Testis (tissue), 2 donors: ENCODE measurements around the gene KRT17.
A peak's percentile ranks its signal among the peaks of the same experiment; 100 is the strongest.

Experiments
- POLR2A ChIP-seq: fragments of 450-650 bp; IDR thresholded peaks from one replicate; pipeline ENCODE4 v1.6.1; 2017; ENCODE audit warnings: antibody characterized with exemption, mild to moderate bottlenecking, moderate library complexity
- TF ChIP-seq, protein P1 (sequence below), 3 experiments: fragments of 450-650 bp in 2 of 3; fragments of 200-600 bp in 1 of 3; sonication (generic) in 1 of 3; IDR thresholded peaks; one replicate each; pipeline ENCODE4 v1.5.1; 2016 to 2019; ENCODE audit warnings: antibody characterized with exemption in 3 of 3, mild to moderate bottlenecking in 2 of 3, moderate library complexity in 1 of 3

DNA sequence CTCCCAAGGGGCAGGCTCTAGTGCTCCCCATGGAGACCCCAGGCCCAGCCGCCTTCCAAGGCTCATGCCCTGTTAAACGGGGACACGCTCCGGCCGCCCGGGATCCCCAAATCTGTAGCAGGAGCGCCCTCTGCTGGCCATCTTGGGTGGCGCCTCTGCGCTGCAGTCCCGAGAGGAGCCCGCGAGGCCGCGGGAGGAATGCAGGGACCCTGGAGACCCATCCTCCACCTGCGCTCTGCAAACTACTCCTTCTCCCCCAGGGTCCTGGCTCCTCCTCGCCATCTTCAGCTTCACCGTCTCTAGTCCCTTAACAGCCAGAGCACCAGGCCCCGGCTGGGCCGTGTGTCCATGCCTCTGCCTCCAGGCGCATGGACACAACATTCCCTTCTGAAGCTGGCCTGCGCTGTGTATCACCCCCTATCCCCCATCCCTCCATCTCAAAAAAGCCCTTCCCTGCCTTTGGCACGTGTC is 23.6 kb upstream of the KRT17 start:
- TF ChIP-seq, protein P1, sequence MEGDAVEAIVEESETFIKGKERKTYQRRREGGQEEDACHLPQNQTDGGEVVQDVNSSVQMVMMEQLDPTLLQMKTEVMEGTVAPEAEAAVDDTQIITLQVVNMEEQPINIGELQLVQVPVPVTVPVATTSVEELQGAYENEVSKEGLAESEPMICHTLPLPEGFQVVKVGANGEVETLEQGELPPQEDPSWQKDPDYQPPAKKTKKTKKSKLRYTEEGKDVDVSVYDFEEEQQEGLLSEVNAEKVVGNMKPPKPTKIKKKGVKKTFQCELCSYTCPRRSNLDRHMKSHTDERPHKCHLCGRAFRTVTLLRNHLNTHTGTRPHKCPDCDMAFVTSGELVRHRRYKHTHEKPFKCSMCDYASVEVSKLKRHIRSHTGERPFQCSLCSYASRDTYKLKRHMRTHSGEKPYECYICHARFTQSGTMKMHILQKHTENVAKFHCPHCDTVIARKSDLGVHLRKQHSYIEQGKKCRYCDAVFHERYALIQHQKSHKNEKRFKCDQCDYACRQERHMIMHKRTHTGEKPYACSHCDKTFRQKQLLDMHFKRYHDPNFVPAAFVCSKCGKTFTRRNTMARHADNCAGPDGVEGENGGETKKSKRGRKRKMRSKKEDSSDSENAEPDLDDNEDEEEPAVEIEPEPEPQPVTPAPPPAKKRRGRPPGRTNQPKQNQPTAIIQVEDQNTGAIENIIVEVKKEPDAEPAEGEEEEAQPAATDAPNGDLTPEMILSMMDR (IDR thresholded peaks at IDR 0.05) = peak; percentile 94 to 97 (median 96)
- TF ChIP-seq POLR2A = no peak
